ENCODE measurements around the gene PRTFDC1. TPM values are rescaled to one million over a fixed set of nuclear protein-coding genes. Genes with fewer than 3 reads are reported as not detected.

PRTFDC1 gene
- total RNA-seq, 1 donor from 2014 or later = 17.5 TPM

DNA sequence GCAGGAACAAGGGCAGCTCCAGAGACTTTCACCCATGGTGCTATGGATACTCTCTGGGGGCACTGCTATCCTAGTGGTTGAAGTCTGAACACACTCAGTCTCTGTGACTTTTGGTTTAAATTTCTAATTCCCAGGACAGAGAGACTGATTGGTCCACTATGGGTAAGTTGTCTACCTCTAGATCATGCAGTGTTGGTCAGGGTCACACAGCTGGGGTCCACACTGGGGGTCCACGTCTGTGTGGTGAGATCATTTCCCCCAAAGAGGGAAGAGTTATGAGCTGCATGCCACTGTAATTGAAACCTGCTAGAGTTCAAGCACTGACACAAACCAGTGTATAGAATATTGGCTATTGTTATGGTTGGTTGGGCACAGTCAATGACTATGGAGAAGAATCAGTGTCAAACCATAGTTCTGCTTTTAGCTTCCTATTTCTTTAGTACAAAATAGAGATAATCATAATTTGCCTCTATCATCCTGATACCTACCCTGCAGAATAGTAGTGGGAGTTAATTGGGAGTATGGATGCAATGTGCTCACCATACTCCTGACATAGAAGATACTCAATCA, 101.6 kb downstream of the PRTFDC1 start:
- H3K4me1 Mint-ChIP-seq (ENCODE audit: unreplicated experiment) = no peaks in the 10 kb centered on the region
- H3K9me3 Mint-ChIP-seq (ENCODE audit: unreplicated experiment) = no peaks in the 10 kb centered on the region
- TF ChIP-seq, protein P1, sequence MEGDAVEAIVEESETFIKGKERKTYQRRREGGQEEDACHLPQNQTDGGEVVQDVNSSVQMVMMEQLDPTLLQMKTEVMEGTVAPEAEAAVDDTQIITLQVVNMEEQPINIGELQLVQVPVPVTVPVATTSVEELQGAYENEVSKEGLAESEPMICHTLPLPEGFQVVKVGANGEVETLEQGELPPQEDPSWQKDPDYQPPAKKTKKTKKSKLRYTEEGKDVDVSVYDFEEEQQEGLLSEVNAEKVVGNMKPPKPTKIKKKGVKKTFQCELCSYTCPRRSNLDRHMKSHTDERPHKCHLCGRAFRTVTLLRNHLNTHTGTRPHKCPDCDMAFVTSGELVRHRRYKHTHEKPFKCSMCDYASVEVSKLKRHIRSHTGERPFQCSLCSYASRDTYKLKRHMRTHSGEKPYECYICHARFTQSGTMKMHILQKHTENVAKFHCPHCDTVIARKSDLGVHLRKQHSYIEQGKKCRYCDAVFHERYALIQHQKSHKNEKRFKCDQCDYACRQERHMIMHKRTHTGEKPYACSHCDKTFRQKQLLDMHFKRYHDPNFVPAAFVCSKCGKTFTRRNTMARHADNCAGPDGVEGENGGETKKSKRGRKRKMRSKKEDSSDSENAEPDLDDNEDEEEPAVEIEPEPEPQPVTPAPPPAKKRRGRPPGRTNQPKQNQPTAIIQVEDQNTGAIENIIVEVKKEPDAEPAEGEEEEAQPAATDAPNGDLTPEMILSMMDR (IDR thresholded peaks at IDR 0.05; ENCODE audit: unreplicated experiment) = no peak
- no peak for DNase-seq (ENCODE audit: low spot score)
- H3K27ac Mint-ChIP-seq (ENCODE audit: unreplicated experiment) = no peak overlapping the region
- H3K27me3 Mint-ChIP-seq (ENCODE audit: unreplicated experiment) = no peaks in the 10 kb centered on the region
- no peaks in the 10 kb centered on the region for H3K36me3 Mint-ChIP-seq (ENCODE audit: low read depth, unreplicated experiment)
- H3K4me3 Mint-ChIP-seq (ENCODE audit: unreplicated experiment) = no peak overlapping the region

- Mint-ChIP-seq H3K36me3 (ENCODE audit: low read depth, unreplicated experiment) (no peaks in the 10 kb centered on the region), H3K4me1 (ENCODE audit: unreplicated experiment) (no peaks in the 10 kb centered on the region), H3K4me3 (ENCODE audit: unreplicated experiment) (no peak overlapping the region), H3K9me3 (ENCODE audit: unreplicated experiment) (no peaks in the 10 kb centered on the region), H3K27ac (ENCODE audit: unreplicated experiment) (no peak overlapping the region), H3K27me3 (ENCODE audit: unreplicated experiment) (no peaks in the 10 kb centered on the region)
- TF ChIP-seq, protein P1 (IDR thresholded peaks at IDR 0.05; ENCODE audit: unreplicated experiment) = no peak
- DNase-seq (ENCODE audit: low spot score) = no peak
Measured at GRCh38 chr10:24849501-24850299, 102.7 kb downstream of the PRTFDC1 start.

GRCh38 chr10:24849051-24849450, 103.4 kb downstream of the PRTFDC1 start:
- no peaks in the 10 kb centered on the region for H3K27me3 Mint-ChIP-seq (ENCODE audit: unreplicated experiment)

GRCh38 chr10:24848195-24848594, 104.2 kb downstream of the PRTFDC1 start:
- no peak for DNase-seq (ENCODE audit: low spot score)
- no peak overlapping the region for H3K27ac Mint-ChIP-seq (ENCODE audit: unreplicated experiment)
- TF ChIP-seq, protein P1 (IDR thresholded peaks at IDR 0.05; ENCODE audit: unreplicated experiment) = no peak
- H3K4me3 Mint-ChIP-seq (ENCODE audit: unreplicated experiment) = no peak overlapping the region
- no peaks in the 10 kb centered on the region for H3K9me3 Mint-ChIP-seq (ENCODE audit: unreplicated experiment)
- no peaks in the 10 kb centered on the region for H3K36me3 Mint-ChIP-seq (ENCODE audit: low read depth, unreplicated experiment)
- H3K27me3 Mint-ChIP-seq (ENCODE audit: unreplicated experiment) = no peaks in the 10 kb centered on the region
- H3K4me1 Mint-ChIP-seq (ENCODE audit: unreplicated experiment) = no peaks in the 10 kb centered on the region

More at GRCh38 chr10:24849051-24849450, 103.4 kb downstream of the PRTFDC1 start:
- no peak overlapping the region for H3K4me3 Mint-ChIP-seq (ENCODE audit: unreplicated experiment)
- H3K4me1 Mint-ChIP-seq (ENCODE audit: unreplicated experiment) = no peaks in the 10 kb centered on the region
- TF ChIP-seq, protein P1 (IDR thresholded peaks at IDR 0.05; ENCODE audit: unreplicated experiment) = no peak
- DNase-seq (ENCODE audit: low spot score) = no peak
- H3K36me3 Mint-ChIP-seq (ENCODE audit: low read depth, unreplicated experiment) = no peaks in the 10 kb centered on the region
- no peak overlapping the region for H3K27ac Mint-ChIP-seq (ENCODE audit: unreplicated experiment)
- no peaks in the 10 kb centered on the region for H3K9me3 Mint-ChIP-seq (ENCODE audit: unreplicated experiment)

Data from endothelial cell (in vitro differentiated cells).